Measurements from ENCODE around the gene HOXA9.

HOXA9 gene

DNA sequence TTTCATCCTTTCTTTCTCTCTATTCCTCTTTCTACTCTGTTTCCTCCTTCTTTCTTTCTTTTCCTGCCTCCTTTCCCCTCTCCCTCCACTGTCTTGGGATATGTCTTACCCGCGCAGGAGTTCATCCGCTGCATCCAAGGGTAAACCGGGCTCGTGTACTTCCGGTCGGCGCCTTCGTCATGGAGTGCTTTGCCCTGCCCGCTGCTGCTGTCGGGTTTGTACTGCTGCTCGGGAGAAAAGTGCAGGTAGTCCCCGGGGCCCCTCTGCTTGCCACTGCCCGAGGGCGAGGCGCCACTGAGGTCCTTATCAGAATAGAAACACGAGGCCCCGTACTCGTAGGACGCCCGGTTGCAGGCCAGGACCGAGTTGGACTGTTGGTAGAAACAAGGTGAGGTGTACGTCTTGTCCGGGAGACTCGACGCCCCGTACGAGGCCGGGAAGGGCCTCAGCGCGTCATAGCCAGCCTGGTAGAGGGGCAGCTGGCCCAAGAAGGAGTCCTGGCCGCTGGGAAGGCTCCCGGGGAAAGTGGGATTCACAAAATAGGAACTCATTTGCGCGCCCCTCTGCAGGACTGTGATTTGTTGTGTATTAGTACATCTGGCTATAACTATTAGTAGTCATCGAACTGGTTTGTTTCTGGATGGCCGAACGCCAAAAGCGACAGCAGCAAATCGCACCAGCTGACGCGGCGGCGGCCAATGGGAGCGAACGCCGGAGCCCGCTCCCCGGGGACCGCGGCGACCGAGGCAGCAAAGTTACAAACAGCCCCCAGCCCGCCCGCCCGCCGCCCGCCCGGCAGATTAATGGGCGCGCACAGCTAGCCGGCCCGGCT is 17.9 kb downstream of the HOXA9 start, which contains the start of gene HOXA6:
Gene HOXA6 (minus strand): TSS at position 576 of the 832 bp plus-strand sequence. CDS start 25 bp downstream, at position 551.
- Histone ChIP-seq H2AFZ (ENCODE audit: low read length) (no peak within 1 kb of the TSS), H3K9me3 (replicated peaks; ENCODE audit: insufficient read depth, low read length) (no peaks in the 10 kb centered on the region), H3K9ac (ENCODE audit: low read length) (no peak within 1 kb of the TSS), H3K27me3 (replicated peaks; ENCODE audit: insufficient read depth, low read length) (peaks cover 49% of the 10 kb centered on the region), H3K36me3 (replicated peaks; ENCODE audit: insufficient read depth, low read length) (no peaks in the 10 kb centered on the region), H3K4me3 (ENCODE audit: low read length) (no peak within 1 kb of the TSS), H3K4me2 (ENCODE audit: low read depth, low read length) (no peak within 1 kb of the TSS), H3F3A (ENCODE audit: insufficient read depth, low read length) (no peaks in the 10 kb centered on the region), H4K20me1 (ENCODE audit: insufficient read depth, low read length) (no peaks in the 10 kb centered on the region), H3K4me1 (ENCODE audit: low read length) (peaks cover 7% of the 10 kb centered on the region; the same call in 1 of the 2 replicates), H3K79me2 (ENCODE audit: low read length) (no peaks in the 10 kb centered on the region), H3K27ac (ENCODE audit: low read length) (no peak within 1 kb of the TSS), H3K9me2 (replicated peaks; ENCODE audit: insufficient read depth, low read length) (no peaks in the 10 kb centered on the region)
- TF ChIP-seq EZH2phosphoT487 (IDR thresholded peaks at IDR 0.05; ENCODE audit: low read length) (no peak), EZH2 (optimal IDR thresholded peaks at IDR 0.05; ENCODE audit: low read depth, low read length) (no peak)
- TF ChIP-seq, protein P1, sequence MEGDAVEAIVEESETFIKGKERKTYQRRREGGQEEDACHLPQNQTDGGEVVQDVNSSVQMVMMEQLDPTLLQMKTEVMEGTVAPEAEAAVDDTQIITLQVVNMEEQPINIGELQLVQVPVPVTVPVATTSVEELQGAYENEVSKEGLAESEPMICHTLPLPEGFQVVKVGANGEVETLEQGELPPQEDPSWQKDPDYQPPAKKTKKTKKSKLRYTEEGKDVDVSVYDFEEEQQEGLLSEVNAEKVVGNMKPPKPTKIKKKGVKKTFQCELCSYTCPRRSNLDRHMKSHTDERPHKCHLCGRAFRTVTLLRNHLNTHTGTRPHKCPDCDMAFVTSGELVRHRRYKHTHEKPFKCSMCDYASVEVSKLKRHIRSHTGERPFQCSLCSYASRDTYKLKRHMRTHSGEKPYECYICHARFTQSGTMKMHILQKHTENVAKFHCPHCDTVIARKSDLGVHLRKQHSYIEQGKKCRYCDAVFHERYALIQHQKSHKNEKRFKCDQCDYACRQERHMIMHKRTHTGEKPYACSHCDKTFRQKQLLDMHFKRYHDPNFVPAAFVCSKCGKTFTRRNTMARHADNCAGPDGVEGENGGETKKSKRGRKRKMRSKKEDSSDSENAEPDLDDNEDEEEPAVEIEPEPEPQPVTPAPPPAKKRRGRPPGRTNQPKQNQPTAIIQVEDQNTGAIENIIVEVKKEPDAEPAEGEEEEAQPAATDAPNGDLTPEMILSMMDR (IDR thresholded peaks at IDR 0.05; ENCODE audit: low read length): no peak
- no peak for DNase-seq

DNA sequence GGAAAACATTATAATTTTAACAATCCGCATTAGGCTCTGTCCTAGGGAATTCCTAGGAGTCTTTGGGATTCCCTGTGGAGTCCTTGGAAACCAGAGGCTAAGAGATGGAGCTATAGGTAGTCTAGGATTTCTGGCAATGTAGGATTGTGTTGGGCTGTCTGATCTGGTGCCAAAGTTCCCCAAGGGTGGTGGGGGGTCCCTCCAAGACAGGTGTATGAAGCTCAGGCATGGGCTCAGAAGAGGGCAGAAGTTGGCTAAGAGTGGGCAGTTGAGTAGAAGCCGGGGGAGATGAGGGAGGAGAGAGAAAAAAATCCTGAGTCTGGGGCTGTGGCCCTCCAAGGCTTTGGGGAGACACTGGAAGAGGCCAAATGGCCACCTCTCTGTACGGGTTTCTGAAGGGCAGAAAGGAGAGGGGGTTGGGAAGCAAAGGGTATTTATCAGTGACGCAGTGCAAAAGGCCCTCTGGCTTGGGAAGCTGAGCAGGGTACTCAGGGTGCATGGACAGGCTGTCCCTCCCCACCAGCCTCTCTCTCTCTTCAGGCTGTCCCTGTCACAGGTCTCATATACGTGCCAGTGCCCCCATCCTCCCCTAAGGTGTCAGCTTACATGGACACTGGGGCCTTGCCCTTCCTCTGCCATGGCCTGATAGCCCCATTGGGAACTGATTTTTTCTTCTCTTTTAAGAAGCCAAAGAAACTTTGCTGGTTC is 18.7 kb downstream of the HOXA9 start:
- peaks cover 6% of the 10 kb centered on the region; the same call in 1 of the 2 replicates for H3K4me1 ChIP-seq (ENCODE audit: low read length)
- H2AFZ ChIP-seq (ENCODE audit: low read length): no peak overlapping the region
- no peak overlapping the region for H3K4me3 ChIP-seq (ENCODE audit: low read length)
- TF ChIP-seq EZH2 (optimal IDR thresholded peaks at IDR 0.05; ENCODE audit: low read depth, low read length): no peak
- no peak for TF ChIP-seq EZH2phosphoT487 (IDR thresholded peaks at IDR 0.05; ENCODE audit: low read length)
- TF ChIP-seq, protein P1 (IDR thresholded peaks at IDR 0.05; ENCODE audit: low read length): no peak
- no peak overlapping the region for H3K27ac ChIP-seq (ENCODE audit: low read length)
- no peaks in the 10 kb centered on the region for H3K9me2 ChIP-seq (replicated peaks; ENCODE audit: insufficient read depth, low read length)
- H3K9me3 ChIP-seq (replicated peaks; ENCODE audit: insufficient read depth, low read length): no peaks in the 10 kb centered on the region
- no peak overlapping the region for H3K4me2 ChIP-seq (ENCODE audit: low read depth, low read length)
- H4K20me1 ChIP-seq (ENCODE audit: insufficient read depth, low read length): no peaks in the 10 kb centered on the region
- H3K27me3 ChIP-seq (replicated peaks; ENCODE audit: insufficient read depth, low read length): peaks cover 41% of the 10 kb centered on the region
- no peaks in the 10 kb centered on the region for H3F3A ChIP-seq (ENCODE audit: insufficient read depth, low read length)
- H3K36me3 ChIP-seq (replicated peaks; ENCODE audit: insufficient read depth, low read length): no peaks in the 10 kb centered on the region
- no peaks in the 10 kb centered on the region for H3K79me2 ChIP-seq (ENCODE audit: low read length)
- H3K9ac ChIP-seq (ENCODE audit: low read length): no peak overlapping the region
- no peak for DNase-seq

DNA sequence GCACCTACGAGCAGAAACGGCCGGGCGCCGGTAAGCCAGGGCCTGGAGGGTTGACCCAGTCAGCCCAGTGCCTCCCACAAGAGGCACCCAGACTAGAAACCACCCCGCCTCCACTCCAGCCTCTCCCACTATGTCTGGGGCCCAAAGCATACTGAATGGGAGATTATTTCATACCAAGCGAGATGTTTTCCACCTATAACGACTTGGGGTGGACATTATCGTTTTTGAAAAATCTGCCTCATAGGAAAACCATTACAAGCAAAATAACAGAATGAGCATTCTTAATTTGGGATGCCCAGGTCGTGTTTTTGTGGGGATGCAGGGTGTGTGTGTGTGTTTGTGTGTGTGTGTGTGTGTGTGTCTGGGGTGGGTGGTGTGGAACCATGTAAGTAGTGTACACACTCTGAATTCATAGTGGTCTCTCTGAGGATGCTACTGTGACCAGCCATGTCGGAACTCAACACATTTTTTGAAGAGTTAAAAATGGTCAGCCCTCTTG is 19.4 kb downstream of the HOXA9 start:
- Histone ChIP-seq H3K36me3 (replicated peaks; ENCODE audit: insufficient read depth, low read length) (no peaks in the 10 kb centered on the region), H3F3A (ENCODE audit: insufficient read depth, low read length) (no peaks in the 10 kb centered on the region), H3K4me2 (ENCODE audit: low read depth, low read length) (no peak overlapping the region), H2AFZ (ENCODE audit: low read length) (no peak overlapping the region), H3K9ac (ENCODE audit: low read length) (no peak overlapping the region), H4K20me1 (ENCODE audit: insufficient read depth, low read length) (no peaks in the 10 kb centered on the region), H3K4me3 (ENCODE audit: low read length) (no peak overlapping the region), H3K9me3 (replicated peaks; ENCODE audit: insufficient read depth, low read length) (no peaks in the 10 kb centered on the region), H3K9me2 (replicated peaks; ENCODE audit: insufficient read depth, low read length) (no peaks in the 10 kb centered on the region), H3K27ac (ENCODE audit: low read length) (no peak overlapping the region), H3K27me3 (replicated peaks; ENCODE audit: insufficient read depth, low read length) (peaks cover 34% of the 10 kb centered on the region), H3K79me2 (ENCODE audit: low read length) (no peaks in the 10 kb centered on the region), H3K4me1 (ENCODE audit: low read length) (no peaks in the 10 kb centered on the region)
- TF ChIP-seq, protein P1 (IDR thresholded peaks at IDR 0.05; ENCODE audit: low read length): no peak
- DNase-seq: no peak

Measured in MM.1S (cell line).